Liver (tissue), 9 donors: ENCODE measurements around the gene TUBB4B. TPM values are rescaled to one million over a fixed set of nuclear protein-coding genes. Genes with fewer than 3 reads are reported as not detected.

Experiments
- DNase-seq: peaks from one replicate; pipeline ENCODE4 v3.0.0-alpha.2; 2017; ENCODE audit warnings: low spot score
- H3K27ac ChIP-seq, 2 donors: one replicate each; pipeline ENCODE4 v1.7.0; 2013; ENCODE audit warnings: inconsistent platforms in 2 of 2, low read length in 2 of 2, control low read depth in 1 of 2, low read depth in 1 of 2, mild to moderate bottlenecking in 1 of 2
- H3K27me3 ChIP-seq, 4 donors: one replicate each; pipeline versions ENCODE4 v1.6.1 to v1.7.0; 2013; ENCODE audit warnings: low read length in 3 of 4, inconsistent platforms in 1 of 4, mild to moderate bottlenecking in 1 of 4, moderate library complexity in 1 of 4; ENCODE audit not compliant: control insufficient read depth in 4 of 4, insufficient read depth in 4 of 4
- H3K36me3 ChIP-seq, 4 donors: one replicate each; pipeline versions ENCODE4 v1.6.1 to v1.7.0; 2013; ENCODE audit warnings: low read length in 3 of 4, mild to moderate bottlenecking in 3 of 4, low read depth in 1 of 4, moderate library complexity in 1 of 4; ENCODE audit not compliant: control insufficient read depth in 4 of 4, insufficient read depth in 3 of 4
- H3K4me1 ChIP-seq, 4 donors: one replicate each; pipeline versions ENCODE4 v1.6.1 to v1.7.0; 2013; ENCODE audit warnings: low read length in 3 of 4, mild to moderate bottlenecking in 3 of 4, moderate library complexity in 1 of 4; ENCODE audit not compliant: control insufficient read depth in 4 of 4, insufficient read depth in 4 of 4
- H3K4me3 ChIP-seq, 3 donors: one replicate each; pipeline versions ENCODE4 v1.6.1 to v1.7.0; 2013; ENCODE audit warnings: low read length in 3 of 3, control low read depth in 1 of 3, low read depth in 1 of 3, mild to moderate bottlenecking in 1 of 3
- H3K9ac ChIP-seq, 2 donors: one replicate each; pipeline ENCODE4 v1.7.0; 2013; ENCODE audit warnings: low read length in 2 of 2, mild to moderate bottlenecking in 2 of 2, moderate library complexity in 2 of 2, control low read depth in 1 of 2, low read depth in 1 of 2
- H3K9me3 ChIP-seq, 4 donors: one replicate each; pipeline versions ENCODE4 v1.6.1 to v1.7.0; 2013; ENCODE audit warnings: low read length in 3 of 4; ENCODE audit not compliant: control insufficient read depth in 4 of 4
- CTCF ChIP-seq: fragments of 150-350 bp; IDR thresholded peaks from 2 replicates; pipeline ENCODE4 v1.5.1; 2017; ENCODE audit warnings: improper control_type of control experiment, low read depth, low read length; ENCODE audit not compliant: missing input control
- EGR1 ChIP-seq, 2 donors: IDR thresholded peaks; 2 replicates each; pipeline ENCODE4 v1.6.1; 2016 to 2018; ENCODE audit warnings: antibody characterized with exemption in 2 of 2, low read depth in 2 of 2
- FOXA2 ChIP-seq: IDR thresholded peaks from 2 replicates; pipeline ENCODE4 v1.6.1; 2016; ENCODE audit warnings: antibody characterized with exemption
- HNF4G ChIP-seq: IDR thresholded peaks from 2 replicates; pipeline ENCODE4 v1.6.1; 2016; ENCODE audit warnings: antibody characterized with exemption
- JUND ChIP-seq, 2 donors: IDR thresholded peaks; 2 replicates each; pipeline ENCODE4 v1.6.1; 2016; ENCODE audit warnings: antibody characterized with exemption in 2 of 2
- NR2F2 ChIP-seq: IDR thresholded peaks from 2 replicates; pipeline ENCODE4 v1.6.1; 2016; ENCODE audit warnings: antibody characterized with exemption
- RAD21 ChIP-seq, 2 donors: IDR thresholded peaks; 2 replicates each; pipeline ENCODE4 v1.6.1; 2016; ENCODE audit warnings: antibody characterized with exemption in 2 of 2, mild to moderate bottlenecking in 2 of 2
- REST ChIP-seq: IDR thresholded peaks from 2 replicates; pipeline ENCODE4 v1.6.1; 2016; ENCODE audit warnings: antibody characterized with exemption, mild to moderate bottlenecking
- RXRA ChIP-seq, 2 donors: IDR thresholded peaks; 2 replicates each; pipeline ENCODE4 v1.6.1; 2017 to 2018; ENCODE audit warnings: antibody characterized with exemption in 2 of 2, mild to moderate bottlenecking in 1 of 2
- SP1 ChIP-seq: IDR thresholded peaks from 2 replicates; pipeline ENCODE4 v1.6.1; 2018; ENCODE audit warnings: antibody characterized with exemption, mild to moderate bottlenecking
- TAF1 ChIP-seq: conservative IDR thresholded peaks from 2 replicates; pipeline ENCODE4 v1.6.1; 2016; ENCODE audit warnings: antibody characterized with exemption, mild to moderate bottlenecking
- YY1 ChIP-seq: IDR thresholded peaks from 2 replicates; pipeline ENCODE4 v1.6.1; 2016; ENCODE audit warnings: antibody characterized with exemption, mild to moderate bottlenecking
- WGBS: extraction: QIAGEN DNeasy Blood & Tissue Kit; methylation state at CpG from one replicate; pipeline ENCODE4 v1.1.7; 2013; 5-methylcytosine and 5-hydroxymethylcytosine counted together
- polyA plus RNA-seq, 2 donors: library from polyadenylated mRNA; stranded (reverse) in 1 of 2; unstranded in 1 of 2; fragments of 200-250 nt in 1 of 2; fragments of >200 nt in 1 of 2; fragmentation: Nextera tagmentation in 1 of 2; extraction: Ambion mirVana in 1 of 2; gene quantifications; one replicate each; pipeline versions ENCODE4 v1.2.1 to v1.2.3, GENCODE V29; 2013 to 2015
- total RNA-seq, 2 donors: library from RNA; depleted of rRNA; stranded (reverse); fragments of >200 nt; gene quantifications; one replicate each; pipeline ENCODE4 v1.2.3, GENCODE V29; 2014
- TF ChIP-seq, protein P1 (sequence below): IDR thresholded peaks from 2 replicates; pipeline ENCODE4 v1.6.1; 2016; ENCODE audit warnings: antibody characterized with exemption
- TF ChIP-seq, protein P2 (sequence below): IDR thresholded peaks from 2 replicates; pipeline ENCODE4 v1.6.1; 2016; ENCODE audit warnings: antibody characterized with exemption
- TF ChIP-seq, protein P3 (sequence below): IDR thresholded peaks from 2 replicates; pipeline ENCODE4 v1.6.1; 2016; ENCODE audit warnings: antibody characterized with exemption
- donor health status: healthy.
- donor health status: healthy.
- donor health status: healthy.
- donor health status: healthy.
- donor health status: healthy.

Gene TUBB4B
- total and polyA plus RNA-seq, 4 donors, result 173 to 199 (median 185) TPM

DNA sequence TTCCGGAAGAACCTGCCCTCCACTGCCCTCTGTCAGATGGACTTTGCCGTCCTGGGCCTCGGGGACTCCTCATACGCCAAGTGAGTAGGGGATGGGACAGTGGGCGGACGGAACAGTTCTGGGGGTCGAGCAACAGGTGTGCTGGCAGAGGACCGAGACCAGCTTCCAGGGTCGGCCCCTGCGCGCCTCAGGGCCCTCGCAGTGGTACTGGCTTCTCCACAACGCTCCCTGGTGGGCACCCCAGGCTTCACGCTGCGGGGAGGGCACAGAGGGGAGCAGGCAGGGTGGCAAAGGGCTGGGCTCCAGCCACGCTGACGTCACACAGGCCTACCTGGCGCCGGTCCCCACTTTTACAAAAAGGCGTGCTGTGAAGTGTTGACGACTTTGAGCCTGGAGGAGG, 28.6 kb upstream of the TUBB4B start:
- TF ChIP-seq TAF1 (no peak), HNF4G (no peak), FOXA2 (no peak), EGR1 (IDR thresholded peaks at IDR 0.05; ENCODE audit: low read depth in 2 of 2) (no peak), CTCF (no peak), RAD21 (IDR thresholded peaks at IDR 0.05) (no peak), REST (no peak), SP1 (no peak), RXRA (IDR thresholded peaks at IDR 0.05) (no peak), JUND (IDR thresholded peaks at IDR 0.05) (no peak), NR2F2 (no peak), YY1 (no peak)
- TF ChIP-seq, protein P1, sequence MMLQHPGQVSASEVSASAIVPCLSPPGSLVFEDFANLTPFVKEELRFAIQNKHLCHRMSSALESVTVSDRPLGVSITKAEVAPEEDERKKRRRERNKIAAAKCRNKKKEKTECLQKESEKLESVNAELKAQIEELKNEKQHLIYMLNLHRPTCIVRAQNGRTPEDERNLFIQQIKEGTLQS, result no peak
- TF ChIP-seq, protein P2, sequence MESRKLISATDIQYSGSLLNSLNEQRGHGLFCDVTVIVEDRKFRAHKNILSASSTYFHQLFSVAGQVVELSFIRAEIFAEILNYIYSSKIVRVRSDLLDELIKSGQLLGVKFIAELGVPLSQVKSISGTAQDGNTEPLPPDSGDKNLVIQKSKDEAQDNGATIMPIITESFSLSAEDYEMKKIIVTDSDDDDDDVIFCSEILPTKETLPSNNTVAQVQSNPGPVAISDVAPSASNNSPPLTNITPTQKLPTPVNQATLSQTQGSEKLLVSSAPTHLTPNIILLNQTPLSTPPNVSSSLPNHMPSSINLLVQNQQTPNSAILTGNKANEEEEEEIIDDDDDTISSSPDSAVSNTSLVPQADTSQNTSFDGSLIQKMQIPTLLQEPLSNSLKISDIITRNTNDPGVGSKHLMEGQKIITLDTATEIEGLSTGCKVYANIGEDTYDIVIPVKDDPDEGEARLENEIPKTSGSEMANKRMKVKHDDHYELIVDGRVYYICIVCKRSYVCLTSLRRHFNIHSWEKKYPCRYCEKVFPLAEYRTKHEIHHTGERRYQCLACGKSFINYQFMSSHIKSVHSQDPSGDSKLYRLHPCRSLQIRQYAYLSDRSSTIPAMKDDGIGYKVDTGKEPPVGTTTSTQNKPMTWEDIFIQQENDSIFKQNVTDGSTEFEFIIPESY, result no peak
- TF ChIP-seq, protein P3, sequence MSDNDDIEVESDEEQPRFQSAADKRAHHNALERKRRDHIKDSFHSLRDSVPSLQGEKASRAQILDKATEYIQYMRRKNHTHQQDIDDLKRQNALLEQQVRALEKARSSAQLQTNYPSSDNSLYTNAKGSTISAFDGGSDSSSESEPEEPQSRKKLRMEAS, result no peak
- H3K4me3 ChIP-seq, result no peak overlapping the region

More for the DNA sequence above, 28.6 kb upstream of the TUBB4B start:
- H3K27me3 ChIP-seq, result no peaks in the 10 kb centered on the region
- DNase-seq, result no peak
- H3K36me3 ChIP-seq, result peaks cover 0 to 11% (median under 1%) of the 10 kb centered on the region in 4 donors
- 91% methylated on average over 21 of the region's 21 CpGs for WGBS
- H3K4me1 ChIP-seq, result no peaks in the 10 kb centered on the region
- H3K9me3 ChIP-seq, result no peaks in the 10 kb centered on the region
- no peak overlapping the region for H3K9ac ChIP-seq
- no peak overlapping the region for H3K27ac ChIP-seq
